Inflammatory macrophage (primary cell): ENCODE measurements around the gene PRAC1.

Experiments
- DNase-seq, 2 donors: peaks; one replicate each; pipeline ENCODE4 v3.0.0-alpha.2; 2020 to 2022

PRAC1 gene

GRCh38 chr17:48747445-48748363, 25.4 kb upstream of the PRAC1 start:
- DNase-seq: no peak

DNA sequence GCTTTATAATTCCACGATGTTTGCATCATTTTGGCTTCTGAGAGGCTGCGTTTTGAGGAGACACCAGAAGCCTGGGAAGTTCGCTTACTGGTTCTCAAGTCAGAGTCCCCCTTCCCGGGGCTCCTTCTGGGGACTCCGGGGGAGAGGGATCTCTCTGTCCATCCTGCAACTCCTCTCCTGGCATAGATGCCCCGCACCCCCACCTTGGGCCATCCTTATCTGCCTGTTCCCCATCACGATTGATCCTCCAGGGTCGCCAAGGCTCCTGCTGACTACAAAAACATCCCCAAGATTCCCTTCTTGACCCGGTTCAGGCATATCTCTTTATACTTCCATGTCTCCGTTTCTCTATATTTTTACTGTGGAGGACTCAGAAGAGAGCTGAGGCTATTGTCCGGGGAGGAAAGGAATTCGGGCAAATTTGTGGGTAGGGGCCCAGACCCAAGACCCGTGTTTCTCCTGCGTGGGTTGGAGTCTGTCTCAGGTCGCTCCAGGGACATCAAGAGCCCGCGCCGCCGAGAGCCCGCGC, 24.7 kb upstream of the PRAC1 start:
- DNase-seq: no peak

DNA sequence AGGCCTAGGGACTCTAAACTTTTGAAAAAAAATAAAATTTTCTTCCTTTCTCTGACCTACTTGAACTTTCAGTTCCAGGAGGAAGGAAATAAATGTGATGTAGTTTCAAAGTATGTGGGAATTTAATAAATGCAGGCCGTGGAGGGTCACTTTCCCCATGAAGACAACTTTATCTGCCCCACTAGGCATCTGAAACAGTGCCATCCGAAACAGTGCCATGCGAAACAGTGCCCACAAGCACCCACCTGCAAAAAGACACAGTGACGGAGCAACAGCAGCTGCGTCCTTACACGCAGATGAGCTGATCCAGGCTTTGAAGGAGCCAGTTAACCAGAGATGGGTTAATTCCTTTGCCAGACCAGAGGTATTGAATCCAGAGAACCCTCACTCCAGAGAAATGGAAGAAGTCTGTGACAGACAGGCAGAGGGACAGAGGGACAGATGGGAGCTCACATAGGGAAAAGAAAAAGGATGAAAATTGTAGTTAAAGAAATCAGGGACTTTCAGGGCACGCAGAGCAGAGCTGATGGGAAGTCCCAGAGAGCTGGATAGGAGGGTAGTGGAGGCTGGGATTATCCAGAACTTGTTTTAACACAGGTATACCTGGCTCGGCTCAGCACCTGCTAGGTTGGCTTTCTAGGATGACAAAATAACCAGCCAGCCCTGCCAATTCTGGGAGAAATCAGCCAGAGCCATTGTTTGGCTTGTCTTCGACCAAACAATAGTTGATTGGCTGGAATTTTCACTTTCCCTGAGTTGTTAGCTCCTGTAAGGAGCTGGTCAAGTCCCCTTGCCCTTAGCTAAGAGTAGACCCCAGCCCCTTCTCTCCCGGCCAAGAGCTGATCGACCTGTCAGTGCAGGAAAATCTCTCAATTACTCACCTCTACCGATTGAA, 23.3 kb upstream of the PRAC1 start:
- no peak for DNase-seq

DNA sequence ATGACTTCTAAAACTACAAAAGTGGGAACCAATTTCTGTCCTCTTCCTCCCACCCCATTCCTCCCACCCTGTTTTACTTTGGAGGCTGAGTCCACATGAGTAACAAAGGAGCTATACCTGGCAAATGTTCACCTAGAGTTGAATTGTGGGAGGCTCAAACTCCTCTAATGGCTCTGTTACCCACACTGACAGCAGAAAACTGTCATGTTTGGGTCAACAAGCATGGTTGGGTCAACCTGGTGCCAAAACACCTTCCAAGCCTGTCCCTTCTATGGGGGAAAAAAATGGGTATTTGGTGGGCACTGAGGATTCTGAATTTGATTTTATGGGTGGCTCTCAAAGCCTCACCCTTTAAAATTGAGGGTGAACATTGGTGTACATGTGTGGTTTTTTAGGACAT, 18.2 kb upstream of the PRAC1 start:
- no peak for DNase-seq

GRCh38 chr17:48738803-48739526, 16.6 kb upstream of the PRAC1 start:
- no peak for DNase-seq

- no peak for DNase-seq
Measured at GRCh38 chr17:48738424-48738802, 16.1 kb upstream of the PRAC1 start.

GRCh38 chr17:48737330-48738043, 15.2 kb upstream of the PRAC1 start:
- no peak for DNase-seq

DNA sequence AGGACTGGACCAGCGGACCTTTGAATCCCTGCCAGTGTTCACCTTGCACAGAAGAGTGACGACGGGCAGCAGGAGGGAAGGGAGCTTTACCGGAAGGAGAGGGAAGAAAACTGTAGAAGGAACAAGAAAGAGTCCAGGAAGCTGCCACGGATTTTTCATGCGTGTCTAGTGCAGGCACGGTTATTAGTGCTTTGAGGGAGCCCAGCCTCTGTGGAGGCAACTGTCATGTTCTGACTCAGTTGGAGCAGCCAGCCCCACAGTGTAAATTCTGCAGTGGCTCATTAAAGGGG, 12.7 kb upstream of the PRAC1 start:
- DNase-seq: no peak

- DNase-seq: no peak
Measured at GRCh38 chr17:48734333-48735061, 12.2 kb upstream of the PRAC1 start.

DNA sequence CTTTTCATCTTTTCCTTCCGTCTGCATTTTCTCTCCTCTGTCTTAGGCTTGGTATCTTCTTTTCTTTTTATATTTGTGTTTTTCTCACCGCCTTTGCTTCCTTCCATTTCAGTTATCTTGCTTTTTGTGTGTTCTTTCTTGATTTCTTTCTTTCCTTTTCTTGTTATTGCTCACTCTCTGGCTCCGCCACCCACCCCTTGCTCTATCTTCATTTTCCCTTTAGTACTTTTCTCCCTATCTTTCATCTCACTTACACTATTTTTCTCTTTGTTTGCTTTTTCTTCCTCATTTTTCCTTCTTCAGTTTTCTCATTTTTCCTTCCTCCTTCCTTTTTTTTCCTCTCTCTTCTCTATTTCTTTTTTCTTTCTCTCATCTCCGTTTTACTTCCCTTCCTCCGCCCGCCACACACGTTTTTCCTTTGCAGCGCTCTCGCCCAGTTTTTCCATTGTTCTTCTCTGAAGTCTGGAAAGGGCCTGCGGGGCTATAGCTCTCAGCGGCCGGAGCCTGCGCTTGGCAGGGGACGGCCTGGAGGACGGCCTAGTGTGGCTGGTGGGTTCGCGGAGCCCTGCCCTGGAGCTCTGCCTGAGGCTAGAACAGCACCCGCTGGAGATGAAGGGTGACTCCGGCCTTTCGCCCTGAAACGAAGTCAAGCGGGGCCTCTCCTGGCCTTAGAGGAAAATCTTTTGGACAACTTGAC, 11.5 kb upstream of the PRAC1 start:
- DNase-seq: no peak

DNA sequence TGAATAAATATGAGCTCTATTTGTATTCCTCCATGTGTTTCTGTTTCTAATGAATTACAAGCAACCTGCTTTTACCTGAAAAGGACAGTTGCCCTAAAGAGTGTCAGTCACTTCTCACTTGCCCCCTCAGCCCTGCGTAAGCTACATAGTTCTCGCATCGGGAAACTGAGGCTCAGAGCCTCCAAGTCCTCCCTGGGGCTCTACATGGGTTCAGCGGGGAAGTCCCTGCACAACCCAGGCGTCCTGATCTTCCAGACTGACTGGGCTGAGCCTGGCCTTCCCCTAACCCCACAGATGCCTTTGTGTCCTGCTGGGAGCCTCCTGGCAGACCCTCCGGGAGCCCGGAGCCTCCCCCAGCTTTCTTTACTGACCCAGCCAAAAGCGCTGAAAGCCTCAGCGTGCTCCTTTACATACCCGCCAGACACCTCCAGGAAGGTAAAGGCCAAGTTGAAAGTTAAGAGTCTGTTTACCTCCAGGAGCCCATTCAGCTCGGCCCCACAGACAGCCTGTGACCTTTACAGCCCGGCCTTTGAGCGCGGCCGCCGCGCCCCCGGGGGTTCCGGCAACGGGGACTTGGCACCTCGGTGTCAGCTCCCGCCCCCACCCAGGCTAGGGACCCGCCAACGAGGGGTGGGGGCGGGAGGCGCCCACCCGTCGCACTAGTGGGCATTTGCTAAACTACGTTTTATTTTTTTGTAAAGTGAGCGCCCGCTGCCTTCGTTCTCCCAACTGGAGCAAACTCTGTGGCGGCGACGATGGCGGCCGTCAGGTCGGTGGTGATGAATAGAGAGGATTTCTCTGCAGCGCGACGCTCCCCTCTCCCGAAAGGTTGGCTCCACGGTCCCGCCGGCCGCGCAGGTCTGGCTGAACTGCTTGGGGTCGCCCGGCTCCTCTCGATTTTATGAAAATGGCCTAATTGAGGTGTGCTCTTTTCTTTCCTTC, 10.6 kb upstream of the PRAC1 start:
- no peak for DNase-seq

- DNase-seq: no peak
Measured at GRCh38 chr17:48731355-48731754, 9.0 kb upstream of the PRAC1 start.

DNA sequence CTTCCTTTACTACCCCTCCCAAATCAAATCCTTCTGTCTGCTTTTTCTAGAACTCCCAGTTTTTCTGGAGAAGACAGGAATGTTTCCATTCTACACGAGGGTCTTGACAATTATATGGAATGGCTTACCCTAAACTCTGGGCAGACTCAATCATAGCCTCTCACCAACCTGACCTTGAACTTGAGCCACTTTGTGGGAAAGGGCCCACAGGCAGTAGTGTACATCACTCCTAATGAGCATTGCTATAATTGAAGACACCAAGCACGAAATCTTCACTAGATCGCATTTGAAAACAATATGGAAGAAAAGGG, 7.9 kb upstream of the PRAC1 start:
- no peak for DNase-seq

- DNase-seq: no peak
Measured at GRCh38 chr17:48729335-48730239, 7.3 kb upstream of the PRAC1 start.

GRCh38 chr17:48728232-48729231, 6.2 kb upstream of the PRAC1 start, which contains the start of gene HOXB13:
Gene HOXB13, minus strand, starts transcription at chr17:48728750. Its CDS starts 157 bp downstream, at chr17:48728593.
- DNase-seq: no peak

- no peak for DNase-seq
Measured at GRCh38 chr17:48727415-48728175, 5.3 kb upstream of the PRAC1 start.

GRCh38 chr17:48726916-48727286, 4.6 kb upstream of the PRAC1 start:
- no peak for DNase-seq
